Measurements from ENCODE around the gene CCDC183.
"Not testable (repeated sequence)": the region's sequence is repeated elsewhere in the genome, so short reads cannot be mapped to it uniquely, and the experiment has no call there.

DNA sequence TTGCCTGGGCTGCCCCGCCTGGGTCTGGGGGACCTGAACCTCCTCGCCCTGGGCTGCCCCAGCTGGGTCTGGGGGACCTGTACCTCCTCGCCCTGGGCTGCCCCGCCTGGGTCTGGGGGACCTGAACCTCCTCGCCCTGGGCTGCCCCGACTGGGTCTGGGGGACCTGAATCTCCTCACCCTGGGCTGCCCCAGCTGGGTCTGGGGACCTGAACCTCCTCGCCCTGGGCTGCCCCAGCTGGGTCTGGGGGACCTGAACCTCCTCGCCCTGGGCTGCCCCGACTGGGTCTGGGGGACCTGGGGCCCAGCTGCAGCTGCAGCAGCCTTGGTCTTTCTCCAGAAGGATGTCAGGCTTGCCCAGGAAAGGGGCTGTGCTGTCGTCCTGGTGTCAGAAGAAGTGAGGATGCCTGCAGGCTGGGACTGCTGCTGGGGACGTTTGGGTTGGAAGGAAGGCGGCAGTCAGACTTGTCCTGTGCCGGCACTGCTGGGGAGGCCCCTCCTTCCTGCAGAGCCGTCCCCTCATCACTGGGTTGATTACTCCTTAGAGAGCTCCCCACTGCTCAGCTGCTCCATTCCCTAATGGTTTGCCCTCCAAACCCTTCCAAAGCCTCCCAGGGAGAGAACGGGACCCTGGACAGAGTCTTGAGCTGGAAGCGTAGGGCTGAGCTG lies 37.4 kb downstream of the CCDC183 start:
- TF ChIP-seq, protein P1, sequence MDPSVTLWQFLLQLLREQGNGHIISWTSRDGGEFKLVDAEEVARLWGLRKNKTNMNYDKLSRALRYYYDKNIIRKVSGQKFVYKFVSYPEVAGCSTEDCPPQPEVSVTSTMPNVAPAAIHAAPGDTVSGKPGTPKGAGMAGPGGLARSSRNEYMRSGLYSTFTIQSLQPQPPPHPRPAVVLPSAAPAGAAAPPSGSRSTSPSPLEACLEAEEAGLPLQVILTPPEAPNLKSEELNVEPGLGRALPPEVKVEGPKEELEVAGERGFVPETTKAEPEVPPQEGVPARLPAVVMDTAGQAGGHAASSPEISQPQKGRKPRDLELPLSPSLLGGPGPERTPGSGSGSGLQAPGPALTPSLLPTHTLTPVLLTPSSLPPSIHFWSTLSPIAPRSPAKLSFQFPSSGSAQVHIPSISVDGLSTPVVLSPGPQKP (IDR thresholded peaks at IDR 0.05; ENCODE audit: low read depth, low read length): not testable (repeated sequence)
- TF ChIP-seq, protein P2, sequence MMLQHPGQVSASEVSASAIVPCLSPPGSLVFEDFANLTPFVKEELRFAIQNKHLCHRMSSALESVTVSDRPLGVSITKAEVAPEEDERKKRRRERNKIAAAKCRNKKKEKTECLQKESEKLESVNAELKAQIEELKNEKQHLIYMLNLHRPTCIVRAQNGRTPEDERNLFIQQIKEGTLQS (IDR thresholded peaks at IDR 0.05; ENCODE audit: borderline replicate concordance, extremely low read depth, low read depth, low read length): not testable (repeated sequence)
- TF ChIP-seq ZNF384 (IDR thresholded peaks at IDR 0.05; ENCODE audit: borderline replicate concordance, low read depth, low read length); EP300 (IDR thresholded peaks at IDR 0.05; ENCODE audit: borderline replicate concordance in 1 of 2, control insufficient read depth in 1 of 2, low read depth in 2 of 2, low read length in 2 of 2); HCFC1 (IDR thresholded peaks at IDR 0.05; ENCODE audit: low read length): not testable (repeated sequence)
- TF ChIP-seq, protein P3, sequence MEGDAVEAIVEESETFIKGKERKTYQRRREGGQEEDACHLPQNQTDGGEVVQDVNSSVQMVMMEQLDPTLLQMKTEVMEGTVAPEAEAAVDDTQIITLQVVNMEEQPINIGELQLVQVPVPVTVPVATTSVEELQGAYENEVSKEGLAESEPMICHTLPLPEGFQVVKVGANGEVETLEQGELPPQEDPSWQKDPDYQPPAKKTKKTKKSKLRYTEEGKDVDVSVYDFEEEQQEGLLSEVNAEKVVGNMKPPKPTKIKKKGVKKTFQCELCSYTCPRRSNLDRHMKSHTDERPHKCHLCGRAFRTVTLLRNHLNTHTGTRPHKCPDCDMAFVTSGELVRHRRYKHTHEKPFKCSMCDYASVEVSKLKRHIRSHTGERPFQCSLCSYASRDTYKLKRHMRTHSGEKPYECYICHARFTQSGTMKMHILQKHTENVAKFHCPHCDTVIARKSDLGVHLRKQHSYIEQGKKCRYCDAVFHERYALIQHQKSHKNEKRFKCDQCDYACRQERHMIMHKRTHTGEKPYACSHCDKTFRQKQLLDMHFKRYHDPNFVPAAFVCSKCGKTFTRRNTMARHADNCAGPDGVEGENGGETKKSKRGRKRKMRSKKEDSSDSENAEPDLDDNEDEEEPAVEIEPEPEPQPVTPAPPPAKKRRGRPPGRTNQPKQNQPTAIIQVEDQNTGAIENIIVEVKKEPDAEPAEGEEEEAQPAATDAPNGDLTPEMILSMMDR (IDR thresholded peaks at IDR 0.05 in 2 of 3, conservative IDR thresholded peaks at IDR 0.05 in 1 of 3; ENCODE audit: control insufficient read depth in 2 of 3, extremely low read depth in 1 of 3, insufficient read depth in 1 of 3, low read depth in 3 of 3, low read length in 3 of 3): not testable (repeated sequence)
